Measurements from ENCODE around the gene IFNA6. TPM values are rescaled to one million over a fixed set of nuclear protein-coding genes. Genes with fewer than 3 reads are reported as not detected.

Gene IFNA6
- total RNA-seq, 1 experiment from 2014 or later = not detected

DNA sequence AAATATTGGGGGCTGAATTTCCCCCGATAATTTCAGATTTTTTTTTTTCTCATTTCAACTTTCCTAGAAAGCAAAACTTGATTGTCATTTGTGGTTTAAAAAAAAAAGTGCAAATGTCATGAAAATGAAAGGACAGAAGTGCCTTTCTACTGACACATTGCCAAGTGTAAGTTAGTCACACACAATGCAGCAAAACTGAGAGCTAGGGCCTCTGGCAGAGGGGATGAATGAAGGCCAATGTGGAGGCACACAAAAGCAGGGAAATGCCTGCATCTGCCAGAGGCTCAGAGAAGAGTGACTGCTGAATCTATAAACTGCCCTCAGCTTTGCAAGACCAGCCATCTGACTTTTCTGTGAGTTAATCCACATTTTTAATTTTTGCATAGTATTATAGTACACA lies 38.8 kb downstream of the IFNA6 start:
- Histone ChIP-seq H3K4me2 (no peak overlapping the region), H3K27me3 (ENCODE audit: insufficient read depth, low read depth) (no peaks in the 10 kb centered on the region), H3K27ac (no peak overlapping the region), H3K4me1 (replicated peaks; ENCODE audit: insufficient read depth) (no peaks in the 10 kb centered on the region), H3K9me2 (ENCODE audit: insufficient read depth) (no peaks in the 10 kb centered on the region), H3K4me3 (no peak overlapping the region), H3K79me2 (ENCODE audit: low read depth) (no peaks in the 10 kb centered on the region), H4K20me1 (ENCODE audit: insufficient read depth) (no peaks in the 10 kb centered on the region), H3K9me3 (ENCODE audit: insufficient read depth, low read depth) (no peaks in the 10 kb centered on the region), H3F3A (ENCODE audit: insufficient read depth, low read depth) (no peaks in the 10 kb centered on the region), H2AFZ (no peak overlapping the region), H3K36me3 (ENCODE audit: low read depth) (no peaks in the 10 kb centered on the region)
- ChIA-PET POLR2A (ENCODE audit: unreplicated experiment) (no interaction called here), CTCF (no interaction called here)
- intact Hi-C loops (cut with micrococcal nuclease; ENCODE audit: unreplicated experiment) = no loop called here
- DNase-seq = no peak
- no TSS peak for BruUV-seq (replicated peaks)
- TF ChIP-seq, protein P1, sequence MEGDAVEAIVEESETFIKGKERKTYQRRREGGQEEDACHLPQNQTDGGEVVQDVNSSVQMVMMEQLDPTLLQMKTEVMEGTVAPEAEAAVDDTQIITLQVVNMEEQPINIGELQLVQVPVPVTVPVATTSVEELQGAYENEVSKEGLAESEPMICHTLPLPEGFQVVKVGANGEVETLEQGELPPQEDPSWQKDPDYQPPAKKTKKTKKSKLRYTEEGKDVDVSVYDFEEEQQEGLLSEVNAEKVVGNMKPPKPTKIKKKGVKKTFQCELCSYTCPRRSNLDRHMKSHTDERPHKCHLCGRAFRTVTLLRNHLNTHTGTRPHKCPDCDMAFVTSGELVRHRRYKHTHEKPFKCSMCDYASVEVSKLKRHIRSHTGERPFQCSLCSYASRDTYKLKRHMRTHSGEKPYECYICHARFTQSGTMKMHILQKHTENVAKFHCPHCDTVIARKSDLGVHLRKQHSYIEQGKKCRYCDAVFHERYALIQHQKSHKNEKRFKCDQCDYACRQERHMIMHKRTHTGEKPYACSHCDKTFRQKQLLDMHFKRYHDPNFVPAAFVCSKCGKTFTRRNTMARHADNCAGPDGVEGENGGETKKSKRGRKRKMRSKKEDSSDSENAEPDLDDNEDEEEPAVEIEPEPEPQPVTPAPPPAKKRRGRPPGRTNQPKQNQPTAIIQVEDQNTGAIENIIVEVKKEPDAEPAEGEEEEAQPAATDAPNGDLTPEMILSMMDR (conservative IDR thresholded peaks at IDR 0.05) = no peak
- TF ChIP-seq EZH2 (IDR thresholded peaks at IDR 0.05; ENCODE audit: low read depth) = no peak

- intact Hi-C loops (cut with micrococcal nuclease; ENCODE audit: unreplicated experiment) = no loop called here
- H3K79me2 ChIP-seq (ENCODE audit: low read depth) = no peaks in the 10 kb centered on the region
- H2AFZ ChIP-seq = no peak within 1 kb of the TSS
- H3F3A ChIP-seq (ENCODE audit: insufficient read depth, low read depth) = no peaks in the 10 kb centered on the region
- H3K27me3 ChIP-seq (ENCODE audit: insufficient read depth, low read depth) = no peaks in the 10 kb centered on the region
- no peak for TF ChIP-seq EZH2 (IDR thresholded peaks at IDR 0.05; ENCODE audit: low read depth)
- TF ChIP-seq, protein P1 (conservative IDR thresholded peaks at IDR 0.05) = no peak
- no TSS peak for BruUV-seq (replicated peaks)
- no peak within 1 kb of the TSS for H3K27ac ChIP-seq
- CTCF ChIA-PET = no interaction called here
- no peaks in the 10 kb centered on the region for H3K9me3 ChIP-seq (ENCODE audit: insufficient read depth, low read depth)
- no peaks in the 10 kb centered on the region for H3K9me2 ChIP-seq (ENCODE audit: insufficient read depth)
- no peak for DNase-seq
- no peaks in the 10 kb centered on the region for H3K4me1 ChIP-seq (replicated peaks; ENCODE audit: insufficient read depth)
- H4K20me1 ChIP-seq (ENCODE audit: insufficient read depth) = no peaks in the 10 kb centered on the region
- POLR2A ChIA-PET (ENCODE audit: unreplicated experiment) = no interaction called here
- H3K4me2 ChIP-seq = no peak within 1 kb of the TSS
- H3K36me3 ChIP-seq (ENCODE audit: low read depth) = no peaks in the 10 kb centered on the region
- no peak within 1 kb of the TSS for H3K4me3 ChIP-seq
These were observed 45.5 kb downstream of the IFNA6 start, which contains the start of gene IFNA5 for GRCh38 chr9:21305213-21305612. Gene IFNA5, minus strand, starts transcription at chr9:21305313. Its CDS starts 57 bp downstream, at chr9:21305256.

Other genes starting within 250 kb of the IFNA6 start
- gene IFNW1, start 209.1 kb downstream of the IFNA6 start, total RNA-seq (2021) = not detected in 2 replicates
- gene IFNA21, start 184.2 kb downstream of the IFNA6 start, total RNA-seq (2021) = not detected in 2 replicates
- gene IFNA4, start 163.3 kb downstream of the IFNA6 start, total RNA-seq (2021) = not detected in 2 replicates
- not detected in 2 replicates for gene IFNA7, start 148.7 kb downstream of the IFNA6 start, total RNA-seq (2021)
- gene IFNA10, start 143.7 kb downstream of the IFNA6 start, total RNA-seq (2021) = not detected in 2 replicates
- not detected in 2 replicates for gene IFNA16, start 133.6 kb downstream of the IFNA6 start, total RNA-seq (2021)
- not detected in 2 replicates for gene IFNA17, start 122.7 kb downstream of the IFNA6 start, total RNA-seq (2021)
- gene IFNA14, start 110.9 kb downstream of the IFNA6 start, total RNA-seq (2021) = not detected in 2 replicates
- not detected in 2 replicates for gene IFNA5, start 45.6 kb downstream of the IFNA6 start, total RNA-seq (2021)
- 9.1 and 10.5 TPM in 2 replicates for gene KLHL9, start 15.5 kb downstream of the IFNA6 start, total RNA-seq (2021)
- gene IFNA13, start 17.2 kb upstream of the IFNA6 start, total RNA-seq (2021) = not detected in 2 replicates
- gene IFNA2, start 34.5 kb upstream of the IFNA6 start, total RNA-seq (2021) = not detected in 2 replicates
- not detected in 2 replicates for gene IFNA8, start 58.2 kb upstream of the IFNA6 start, total RNA-seq (2021)
- gene IFNA1, start 89.6 kb upstream of the IFNA6 start, total RNA-seq (2021) = not detected in 2 replicates
- 3.5 and 4.7 TPM in 2 replicates for gene IFNE, start 131.4 kb upstream of the IFNA6 start, total RNA-seq (2021)